HCEC 1CT (cell line): ENCODE data around the gene KLF2.
A peak's percentile ranks its signal among the peaks of the same experiment; 100 is the strongest.

ENCODE experiments used
- DNase-seq: peaks from one replicate; pipeline ENCODE4 v3.0.0-alpha.2; 2017

The KLF2 gene

GRCh38 chr19:16365300-16365996 is 40.8 kb downstream of the KLF2 start:
- DNase-seq = no peak

DNA sequence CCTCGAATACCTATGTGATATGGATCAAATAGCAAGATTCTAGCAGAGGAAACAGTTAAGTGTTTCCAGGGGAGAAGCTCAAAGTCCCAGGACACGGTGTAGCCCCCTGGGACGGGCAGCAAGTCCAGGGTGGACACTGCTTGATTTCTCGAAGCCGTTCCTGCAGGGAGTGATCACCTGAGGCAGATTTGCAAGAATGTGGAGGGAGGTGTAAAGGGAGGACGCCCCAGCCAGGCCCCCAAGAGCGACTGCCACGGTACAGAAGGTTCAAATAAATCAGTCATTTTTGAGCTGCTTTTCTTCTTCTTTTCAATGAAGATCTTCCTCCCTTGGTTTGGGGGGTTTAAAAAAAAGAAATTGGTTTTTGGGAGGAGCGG is 41.4 kb downstream of the KLF2 start:
- DNase-seq = no peak

GRCh38 chr19:16366433-16367260 is 42.0 kb downstream of the KLF2 start:
- DNase-seq = no peak

GRCh38 chr19:16367261-16367683 is 42.6 kb downstream of the KLF2 start:
- no peak for DNase-seq

DNA sequence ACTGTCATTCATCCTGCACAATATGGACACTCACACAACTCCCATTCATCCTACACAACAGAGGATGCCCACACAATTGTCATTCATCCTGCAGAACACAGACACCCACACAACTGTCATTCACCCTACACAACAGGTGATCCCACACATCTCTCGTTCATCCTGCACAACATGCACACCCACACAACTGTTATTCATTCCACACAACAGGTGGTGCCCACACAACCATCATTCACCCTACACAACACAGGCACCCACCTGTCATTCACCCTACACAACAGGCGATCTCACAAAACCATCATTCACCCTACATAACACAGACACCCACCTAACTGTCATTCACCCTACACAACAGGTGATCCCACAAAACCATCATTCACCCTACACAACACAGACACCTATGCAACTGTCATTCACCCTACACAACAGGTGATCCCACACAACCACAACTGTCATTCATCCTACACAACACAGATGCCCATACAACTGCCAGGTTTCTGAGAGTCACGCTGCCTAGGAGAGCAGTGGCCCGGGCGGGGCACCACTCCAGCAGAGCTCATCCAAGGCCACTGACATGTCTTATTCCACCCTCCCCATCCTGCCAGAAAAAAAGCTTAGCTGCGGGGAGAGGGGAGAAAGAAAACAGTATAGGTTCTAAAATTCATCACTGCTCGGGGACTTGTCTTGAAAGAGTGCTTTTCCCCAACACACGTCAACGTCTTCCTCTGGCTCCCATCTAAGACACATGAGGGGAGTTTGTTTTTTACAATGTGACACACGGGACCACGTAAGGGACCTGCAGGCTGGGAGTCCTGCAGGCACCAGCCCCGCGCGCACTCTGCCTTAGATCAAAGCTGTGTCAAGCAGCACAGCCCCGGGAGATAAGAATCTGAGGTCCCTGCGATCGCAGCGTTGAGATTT is 44.0 kb downstream of the KLF2 start:
- no peak for DNase-seq

GRCh38 chr19:16369306-16369663 is 44.7 kb downstream of the KLF2 start:
- DNase-seq = no peak

DNA sequence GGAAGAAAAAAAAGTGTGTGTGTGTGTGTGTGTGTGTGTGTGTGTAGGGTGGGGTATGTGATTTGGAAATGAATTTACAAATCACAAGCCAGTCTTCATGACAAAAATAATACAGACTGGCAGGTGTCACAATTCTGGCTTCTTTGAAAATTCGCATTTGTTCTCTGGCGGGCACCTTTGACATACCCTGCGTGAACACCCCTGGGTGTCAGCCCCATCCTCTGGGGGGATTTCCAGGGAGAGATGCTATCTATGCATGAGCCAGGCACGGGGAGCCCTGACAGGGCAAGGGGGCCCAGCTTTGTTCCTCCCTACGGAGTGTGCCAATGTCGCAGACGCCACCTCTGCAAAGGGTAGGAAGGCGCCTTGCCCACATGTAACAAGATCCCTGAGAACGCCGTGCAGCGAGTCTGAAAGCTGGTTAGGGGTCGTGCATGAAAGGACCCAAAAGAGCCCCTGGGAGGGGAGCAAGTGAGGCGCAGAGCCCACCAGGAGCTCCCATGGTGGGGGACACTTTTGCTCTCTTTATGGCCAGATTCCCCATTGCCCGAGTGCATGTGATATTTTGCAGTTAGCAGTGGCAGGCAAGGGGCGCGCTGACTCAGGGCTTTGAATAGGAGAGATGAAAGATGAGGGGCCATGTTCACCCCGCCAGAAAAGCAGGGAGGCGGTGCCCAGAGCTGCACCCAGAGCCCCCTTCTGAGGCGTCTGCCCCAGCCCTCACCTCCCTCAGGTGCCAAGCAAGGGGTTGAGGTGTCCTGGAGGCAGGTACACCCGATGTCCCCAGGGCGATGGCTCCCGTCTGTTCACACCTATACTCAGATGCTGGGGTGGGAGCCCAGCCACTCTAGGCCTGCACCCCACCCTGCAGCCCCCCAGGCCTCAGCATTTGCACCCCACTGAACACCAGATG is 45.3 kb downstream of the KLF2 start:
- DNase-seq = no peak

DNA sequence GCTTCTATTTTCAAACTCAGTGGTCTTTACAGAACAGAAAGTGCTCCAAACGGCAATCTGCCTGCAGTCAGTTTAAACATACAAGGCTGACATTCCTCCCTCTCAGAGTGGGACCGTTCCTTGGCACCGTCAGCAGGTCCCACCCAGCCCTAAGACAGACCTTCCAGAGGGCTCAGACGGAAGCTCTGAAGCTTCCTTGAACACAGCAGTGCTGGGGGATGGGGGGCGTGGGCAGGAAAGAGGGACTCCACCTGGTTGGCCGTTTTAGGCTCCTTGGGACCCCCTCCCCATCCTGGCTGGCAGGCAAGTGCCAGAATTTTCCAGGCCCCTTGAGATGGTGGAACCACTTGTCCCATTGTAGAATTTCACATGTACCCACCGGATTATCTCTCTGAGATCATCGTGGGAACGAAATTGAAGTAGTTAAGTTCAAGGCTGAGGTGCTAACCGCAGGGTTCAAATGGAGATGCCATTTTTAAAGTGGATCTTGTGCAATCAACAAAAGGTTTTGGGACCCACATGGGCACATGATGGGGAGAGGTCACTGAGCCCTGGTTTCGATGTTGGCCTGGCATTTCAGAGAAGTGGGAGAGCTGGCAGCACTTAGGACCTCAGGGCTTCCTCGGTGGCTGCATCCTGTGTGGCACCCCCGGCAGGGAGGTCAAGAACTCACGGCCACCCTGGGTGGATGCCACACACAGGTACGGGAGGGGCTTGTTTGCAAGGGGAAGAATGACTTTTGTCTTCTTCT is 46.2 kb downstream of the KLF2 start:
- no peak for DNase-seq

GRCh38 chr19:16371540-16371986 is 46.9 kb downstream of the KLF2 start:
- no peak for DNase-seq

DNA sequence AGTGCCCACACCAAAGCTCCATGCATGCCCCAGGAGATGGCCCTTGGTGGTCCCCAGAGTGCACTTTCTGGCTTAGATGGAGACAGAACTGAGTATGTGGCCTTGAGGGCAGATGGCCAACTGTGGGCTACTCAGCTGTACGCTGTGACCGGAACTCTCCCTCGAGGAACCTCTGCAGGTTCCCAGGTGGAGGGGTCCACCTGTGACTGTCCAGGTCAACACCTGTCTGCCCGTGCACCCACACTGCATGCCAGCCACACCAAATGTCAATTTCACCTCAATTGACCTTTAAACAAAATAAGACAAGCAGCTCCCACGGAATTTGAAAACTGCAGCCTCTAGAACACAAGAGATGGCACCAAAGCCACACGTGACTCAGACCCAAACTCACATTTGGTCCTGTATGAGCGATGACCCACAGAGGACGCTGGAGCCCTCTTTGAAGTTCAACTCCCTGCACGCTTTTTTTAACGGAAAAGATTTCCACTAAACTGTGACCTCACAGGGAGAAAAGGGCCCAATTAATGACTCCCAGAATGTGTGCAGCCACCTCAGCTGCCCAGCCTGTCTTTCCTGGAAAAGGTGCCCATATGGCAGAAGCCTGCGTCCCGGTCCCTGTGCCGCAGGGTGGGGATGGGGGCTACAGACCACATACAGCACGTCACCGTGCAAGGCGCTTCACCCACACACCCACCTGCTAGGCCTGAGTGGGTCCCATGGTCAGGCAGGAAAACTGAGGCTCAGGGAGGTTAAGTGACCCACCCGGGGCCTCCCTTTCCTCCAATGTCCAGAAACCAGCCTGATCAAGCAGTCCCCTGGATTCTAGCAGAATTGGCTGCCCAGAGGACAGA is 47.7 kb downstream of the KLF2 start:
- no peak for DNase-seq

GRCh38 chr19:16373079-16373478 is 48.5 kb downstream of the KLF2 start:
- no peak for DNase-seq

GRCh38 chr19:16373532-16373931 is 48.9 kb downstream of the KLF2 start:
- peak; percentile 85 for DNase-seq

GRCh38 chr19:16373989-16374388 is 49.4 kb downstream of the KLF2 start:
- DNase-seq = no peak

DNA sequence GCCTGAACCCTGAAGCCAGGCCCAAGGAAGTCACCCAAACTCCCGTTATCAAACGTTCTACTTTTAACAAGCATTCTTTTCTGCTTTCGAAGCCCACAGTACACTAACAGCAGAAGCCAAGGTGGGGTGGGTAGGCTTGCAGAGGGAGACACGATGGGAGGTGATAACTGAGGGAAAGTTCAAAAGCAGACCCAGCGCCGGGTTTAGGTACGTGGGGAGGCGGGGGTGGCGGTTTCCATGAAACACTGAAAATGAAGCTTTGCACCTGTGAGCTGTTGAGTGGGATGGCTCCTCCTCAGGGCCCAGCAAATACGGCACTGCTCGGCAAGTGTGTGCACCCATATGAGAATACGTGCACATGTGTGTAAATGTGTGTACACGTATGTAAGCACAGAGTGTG is 49.8 kb downstream of the KLF2 start:
- DNase-seq = no peak

- no peak for DNase-seq
Observed at GRCh38 chr19:16375157-16375935, 50.7 kb downstream of the KLF2 start.

DNA sequence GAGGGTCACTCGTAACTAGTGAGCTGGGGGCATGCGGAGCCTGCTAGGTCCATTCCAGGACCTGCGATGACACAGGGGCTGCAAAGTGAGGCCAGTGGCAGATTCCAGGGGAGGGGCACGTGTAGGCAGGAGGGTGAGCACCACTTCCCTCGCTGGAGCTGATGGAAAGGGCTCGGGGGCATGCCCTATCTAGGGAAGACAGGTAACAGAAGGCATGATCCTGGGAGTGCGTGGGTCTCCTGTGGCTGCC is 51.2 kb downstream of the KLF2 start:
- DNase-seq = no peak

- DNase-seq = no peak
Observed at GRCh38 chr19:16376241-16376640, 51.6 kb downstream of the KLF2 start.

GRCh38 chr19:16376649-16377048 is 52.0 kb downstream of the KLF2 start:
- DNase-seq = no peak

GRCh38 chr19:16377521-16377920 is 52.9 kb downstream of the KLF2 start:
- no peak for DNase-seq
